ENCODE data around the gene C5orf46. TPM values are rescaled to one million over a fixed set of nuclear protein-coding genes. Genes with fewer than 3 reads are reported as not detected.
"Not testable (repeated sequence)": the region's sequence is repeated elsewhere in the genome, so short reads cannot be mapped to it uniquely, and the experiment has no call there.

Gene C5orf46
- total and polyA plus RNA-seq, 2 donors (not counting 3 experiments of a cell fraction or from before 2014, with no cell fraction given) = 0.66 TPM; not detected in 1

DNA sequence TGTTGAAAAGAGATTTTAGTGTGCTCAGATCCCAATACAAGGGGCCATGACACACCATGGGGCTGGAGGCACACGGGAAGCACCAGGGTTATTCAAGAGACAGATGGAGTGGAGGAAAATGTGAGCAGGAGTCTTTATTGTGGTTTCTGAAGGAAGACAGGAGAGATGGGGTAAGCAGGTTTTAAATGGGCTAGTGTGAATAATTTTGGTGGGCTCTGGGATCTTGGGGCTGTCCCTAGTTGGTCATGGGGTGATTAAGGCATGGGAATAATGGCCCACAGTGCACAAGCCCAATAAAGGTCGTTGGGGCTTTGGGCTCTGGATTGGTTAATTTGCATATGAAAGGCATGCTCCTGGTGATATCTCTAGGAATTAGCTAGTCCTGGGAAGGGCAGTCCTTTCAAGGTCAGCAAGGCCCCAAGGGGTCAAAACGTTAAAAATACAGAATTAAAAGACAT lies 31.4 kb downstream of the C5orf46 start:
- FAIRE-seq (no peak), DNase-seq (ENCODE audit: low read depth, low spot score) (no peak)
- H3K4me2 ChIP-seq (ENCODE audit: insufficient read depth, low read length) = no peak overlapping the region
- H3K9me3 ChIP-seq (replicated peaks; ENCODE audit: control insufficient read depth, insufficient read depth, low read length) = no peaks in the 10 kb centered on the region
- no peaks in the 10 kb centered on the region for H3K79me2 ChIP-seq (ENCODE audit: control insufficient read depth, insufficient read depth, low read length)
- no peak overlapping the region for H3K27ac ChIP-seq (ENCODE audit: insufficient read depth, low read depth, low read length)
- no peaks in the 10 kb centered on the region for H3K36me3 ChIP-seq (ENCODE audit: control insufficient read depth in 2 of 2, extremely low read depth in 1 of 2, insufficient read depth in 2 of 2, low read length in 2 of 2)
- no peak overlapping the region for H3K9ac ChIP-seq (replicated peaks; ENCODE audit: extremely low read depth, insufficient read depth, low read length)
- H2AFZ ChIP-seq (ENCODE audit: low read depth, low read length) = no peak overlapping the region
- peaks cover 3 to 4% of the 10 kb centered on the region in 2 experiments for H3K27me3 ChIP-seq (ENCODE audit: control insufficient read depth in 2 of 2, insufficient read depth in 2 of 2, low read length in 2 of 2)
- ChIA-PET CTCF (no interaction called here), POLR2A (no interaction called here)
- no peaks in the 10 kb centered on the region for H4K20me1 ChIP-seq (replicated peaks; ENCODE audit: control insufficient read depth, extremely low read depth, insufficient read depth, low read length)
- intact Hi-C loops (cut with micrococcal nuclease) = no loop called here
- H3K4me3 ChIP-seq (replicated peaks in 1 of 3; ENCODE audit: insufficient read depth in 1 of 3, low read depth in 1 of 3, low read length in 3 of 3) = no peak overlapping the region
- TF ChIP-seq GATA2 (IDR thresholded peaks at IDR 0.05; ENCODE audit: insufficient read depth, insufficient read length, low read depth, low read length) (no peak), MYC (IDR thresholded peaks at IDR 0.05; ENCODE audit: low read depth, low read length) (no peak)
- TF ChIP-seq, protein P1, sequence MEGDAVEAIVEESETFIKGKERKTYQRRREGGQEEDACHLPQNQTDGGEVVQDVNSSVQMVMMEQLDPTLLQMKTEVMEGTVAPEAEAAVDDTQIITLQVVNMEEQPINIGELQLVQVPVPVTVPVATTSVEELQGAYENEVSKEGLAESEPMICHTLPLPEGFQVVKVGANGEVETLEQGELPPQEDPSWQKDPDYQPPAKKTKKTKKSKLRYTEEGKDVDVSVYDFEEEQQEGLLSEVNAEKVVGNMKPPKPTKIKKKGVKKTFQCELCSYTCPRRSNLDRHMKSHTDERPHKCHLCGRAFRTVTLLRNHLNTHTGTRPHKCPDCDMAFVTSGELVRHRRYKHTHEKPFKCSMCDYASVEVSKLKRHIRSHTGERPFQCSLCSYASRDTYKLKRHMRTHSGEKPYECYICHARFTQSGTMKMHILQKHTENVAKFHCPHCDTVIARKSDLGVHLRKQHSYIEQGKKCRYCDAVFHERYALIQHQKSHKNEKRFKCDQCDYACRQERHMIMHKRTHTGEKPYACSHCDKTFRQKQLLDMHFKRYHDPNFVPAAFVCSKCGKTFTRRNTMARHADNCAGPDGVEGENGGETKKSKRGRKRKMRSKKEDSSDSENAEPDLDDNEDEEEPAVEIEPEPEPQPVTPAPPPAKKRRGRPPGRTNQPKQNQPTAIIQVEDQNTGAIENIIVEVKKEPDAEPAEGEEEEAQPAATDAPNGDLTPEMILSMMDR (IDR thresholded peaks at IDR 0.05; ENCODE audit: extremely low read depth in 1 of 2, insufficient read depth in 1 of 2, low read depth in 1 of 2, low read length in 2 of 2) = no peak
- H3K4me1 ChIP-seq (ENCODE audit: control insufficient read depth, extremely low read depth, insufficient read depth, low read length) = no peaks in the 10 kb centered on the region
- BruUV-seq (replicated peaks) = no TSS peak
- H3K9me1 ChIP-seq (replicated peaks; ENCODE audit: control insufficient read depth, extremely low read depth, insufficient read depth, low read length) = no peaks in the 10 kb centered on the region
- dilution Hi-C loops (cut with MboI; ENCODE audit: extremely low pct_ligation_motif_present, low sequenced_read_pairs) = no loop called here

DNA sequence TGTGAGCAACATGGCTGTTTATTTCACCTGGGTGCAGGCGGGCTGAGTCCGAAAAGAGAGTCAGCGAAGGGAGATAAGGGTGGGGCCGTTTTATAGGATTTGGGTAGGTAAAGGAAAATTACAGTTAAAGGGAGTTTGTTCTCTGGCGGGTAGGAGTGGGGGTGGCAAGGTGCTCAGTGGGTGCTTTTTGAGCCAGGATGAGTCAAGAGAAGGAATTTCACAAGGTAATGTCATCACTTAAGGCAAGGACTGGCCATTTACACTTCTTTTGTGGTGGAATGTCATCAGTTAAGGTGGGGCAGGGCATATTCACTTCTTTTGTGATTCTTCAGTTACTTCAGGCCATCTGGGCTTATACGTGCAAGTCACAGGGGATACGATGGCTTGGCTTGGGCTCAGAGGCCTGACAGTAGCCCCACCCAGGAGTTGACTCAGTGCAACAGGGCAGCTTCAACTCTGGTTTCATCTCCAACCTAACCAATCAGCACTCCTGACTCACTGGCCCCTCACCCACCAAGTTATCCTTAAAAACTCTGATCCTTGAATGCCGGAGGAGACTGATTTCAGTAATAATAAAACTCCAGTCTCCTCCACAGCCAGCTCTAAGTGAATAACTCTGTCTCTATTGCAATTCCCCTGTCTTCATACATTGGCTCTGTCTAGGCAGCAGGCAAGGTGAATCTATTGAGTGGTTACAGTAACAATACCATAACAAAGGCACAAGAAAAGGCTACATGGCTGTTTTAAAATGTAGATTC lies 32.0 kb downstream of the C5orf46 start:
- dilution Hi-C loops (cut with MboI; ENCODE audit: extremely low pct_ligation_motif_present, low sequenced_read_pairs); DNase-seq (ENCODE audit: low read depth, low spot score); H3K36me3 ChIP-seq (ENCODE audit: control insufficient read depth in 2 of 2, extremely low read depth in 1 of 2, insufficient read depth in 2 of 2, low read length in 2 of 2); POLR2A ChIA-PET; BruUV-seq (replicated peaks); H3K27ac ChIP-seq (ENCODE audit: insufficient read depth, low read depth, low read length); H3K9me1 ChIP-seq (replicated peaks; ENCODE audit: control insufficient read depth, extremely low read depth, insufficient read depth, low read length); H4K20me1 ChIP-seq (replicated peaks; ENCODE audit: control insufficient read depth, extremely low read depth, insufficient read depth, low read length); H3K27me3 ChIP-seq (ENCODE audit: control insufficient read depth in 2 of 2, insufficient read depth in 2 of 2, low read length in 2 of 2); CTCF ChIA-PET; H2AFZ ChIP-seq (ENCODE audit: low read depth, low read length); H3K4me2 ChIP-seq (ENCODE audit: insufficient read depth, low read length); H3K79me2 ChIP-seq (ENCODE audit: control insufficient read depth, insufficient read depth, low read length); H3K4me3 ChIP-seq (replicated peaks in 1 of 3; ENCODE audit: insufficient read depth in 1 of 3, low read depth in 1 of 3, low read length in 3 of 3); intact Hi-C loops (cut with micrococcal nuclease); H3K4me1 ChIP-seq (ENCODE audit: control insufficient read depth, extremely low read depth, insufficient read depth, low read length); H3K9me3 ChIP-seq (replicated peaks; ENCODE audit: control insufficient read depth, insufficient read depth, low read length); FAIRE-seq; H3K9ac ChIP-seq (replicated peaks; ENCODE audit: extremely low read depth, insufficient read depth, low read length): not testable (repeated sequence)

DNA sequence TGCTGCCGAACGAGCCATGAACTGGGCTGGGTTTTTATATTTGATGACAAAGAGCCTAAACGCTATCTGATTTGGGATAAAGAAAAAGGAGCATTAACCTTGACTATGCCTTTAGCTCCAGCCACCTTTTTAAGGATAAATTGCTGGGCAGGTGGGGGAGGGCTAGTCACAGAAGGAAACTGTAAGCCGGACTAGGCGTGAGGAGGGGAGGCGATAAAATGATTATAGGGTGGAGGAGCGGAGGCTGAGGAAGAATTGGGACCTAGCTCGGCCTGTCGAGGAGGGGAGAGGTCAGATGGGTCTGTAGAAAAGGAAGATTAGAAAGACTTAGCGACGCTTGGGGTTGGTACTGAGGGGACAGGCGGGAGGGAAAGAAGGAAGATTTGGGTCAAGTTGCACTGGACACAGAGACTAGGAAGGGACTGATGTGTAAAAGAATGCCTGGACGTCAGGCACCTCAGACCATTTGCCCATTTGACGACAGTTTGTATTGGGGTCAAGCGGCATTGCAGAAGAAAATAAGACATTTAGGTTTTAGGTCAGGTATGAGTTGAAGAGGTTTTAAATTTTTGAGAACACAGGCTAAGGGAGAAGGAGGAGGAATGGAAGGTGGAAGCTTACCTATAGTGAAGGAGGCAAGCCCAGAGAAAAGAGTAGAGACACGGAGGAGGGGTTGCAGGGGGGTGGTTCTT lies 33.4 kb downstream of the C5orf46 start:
- H3K27me3 ChIP-seq (ENCODE audit: control insufficient read depth in 2 of 2, insufficient read depth in 2 of 2, low read length in 2 of 2); H2AFZ ChIP-seq (ENCODE audit: low read depth, low read length); dilution Hi-C loops (cut with MboI; ENCODE audit: extremely low pct_ligation_motif_present, low sequenced_read_pairs); H3K9ac ChIP-seq (replicated peaks; ENCODE audit: extremely low read depth, insufficient read depth, low read length); H3K4me3 ChIP-seq (replicated peaks in 1 of 3; ENCODE audit: insufficient read depth in 1 of 3, low read depth in 1 of 3, low read length in 3 of 3); H3K4me1 ChIP-seq (ENCODE audit: control insufficient read depth, extremely low read depth, insufficient read depth, low read length); H3K9me1 ChIP-seq (replicated peaks; ENCODE audit: control insufficient read depth, extremely low read depth, insufficient read depth, low read length); DNase-seq (ENCODE audit: low read depth, low spot score); POLR2A ChIA-PET; H4K20me1 ChIP-seq (replicated peaks; ENCODE audit: control insufficient read depth, extremely low read depth, insufficient read depth, low read length); H3K9me3 ChIP-seq (replicated peaks; ENCODE audit: control insufficient read depth, insufficient read depth, low read length); H3K4me2 ChIP-seq (ENCODE audit: insufficient read depth, low read length); intact Hi-C loops (cut with micrococcal nuclease); FAIRE-seq; CTCF ChIA-PET; H3K36me3 ChIP-seq (ENCODE audit: control insufficient read depth in 2 of 2, extremely low read depth in 1 of 2, insufficient read depth in 2 of 2, low read length in 2 of 2); H3K27ac ChIP-seq (ENCODE audit: insufficient read depth, low read depth, low read length); BruUV-seq (replicated peaks); H3K79me2 ChIP-seq (ENCODE audit: control insufficient read depth, insufficient read depth, low read length): not testable (repeated sequence)

Measured in endothelial cell of umbilical vein (primary cell).